Measurements from ENCODE around the gene SLC8A3.

Gene SLC8A3

GRCh38 chr14:70171726-70172125, 17.0 kb downstream of the SLC8A3 start:
- no peak for DNase-seq

GRCh38 chr14:70170976-70171375, 17.8 kb downstream of the SLC8A3 start:
- no peak for DNase-seq

- no peak for DNase-seq
Measured at GRCh38 chr14:70168406-70168805, 20.3 kb downstream of the SLC8A3 start.

- no peak for DNase-seq
Measured at GRCh38 chr14:70166530-70167203, 22.1 kb downstream of the SLC8A3 start.

- no peak for DNase-seq
Measured at GRCh38 chr14:70162358-70162757, 26.4 kb downstream of the SLC8A3 start.

- no peak for DNase-seq
Measured at GRCh38 chr14:70156592-70156991, 32.2 kb downstream of the SLC8A3 start.

- DNase-seq, result peak; percentile 50
Measured at GRCh38 chr14:70152704-70153103, 36.0 kb downstream of the SLC8A3 start.

- no peak for DNase-seq
Measured at GRCh38 chr14:70152081-70152480, 36.7 kb downstream of the SLC8A3 start.

GRCh38 chr14:70149596-70150165, 39.1 kb downstream of the SLC8A3 start:
- DNase-seq, result no peak

GRCh38 chr14:70148911-70149595, 39.7 kb downstream of the SLC8A3 start:
- no peak for DNase-seq

- DNase-seq, result no peak
Measured at GRCh38 chr14:70148351-70148750, 40.4 kb downstream of the SLC8A3 start.

GRCh38 chr14:70144046-70144445, 44.7 kb downstream of the SLC8A3 start:
- DNase-seq, result no peak

GRCh38 chr14:70143306-70143705, 45.4 kb downstream of the SLC8A3 start:
- peak; percentile 7 for DNase-seq

GRCh38 chr14:70140614-70141013, 48.1 kb downstream of the SLC8A3 start:
- no peak for DNase-seq

GRCh38 chr14:70139384-70139783, 49.4 kb downstream of the SLC8A3 start:
- no peak for DNase-seq

- no peak for DNase-seq
Measured at GRCh38 chr14:70137788-70138187, 51.0 kb downstream of the SLC8A3 start.

GRCh38 chr14:70133461-70133860, 55.3 kb downstream of the SLC8A3 start:
- no peak for DNase-seq

GRCh38 chr14:70130482-70130881, 58.3 kb downstream of the SLC8A3 start:
- DNase-seq, result peak; percentile 2

GRCh38 chr14:70127186-70127585, 61.6 kb downstream of the SLC8A3 start:
- DNase-seq, result no peak

- DNase-seq, result no peak
Measured at GRCh38 chr14:70123796-70124195, 65.0 kb downstream of the SLC8A3 start.

- no peak for DNase-seq
Measured at GRCh38 chr14:70121521-70121920, 67.2 kb downstream of the SLC8A3 start.

- DNase-seq, result no peak
Measured at GRCh38 chr14:70118064-70118463, 70.7 kb downstream of the SLC8A3 start.

- DNase-seq, result no peak
Measured at GRCh38 chr14:70116278-70116677, 72.5 kb downstream of the SLC8A3 start.

GRCh38 chr14:70114621-70115156, 74.1 kb downstream of the SLC8A3 start:
- DNase-seq, result peak; percentile 12

All from NCI-H146 (cell line).